ENCODE measurements around the gene F13A1. TPM values are rescaled to one million over a fixed set of nuclear protein-coding genes. Genes with fewer than 3 reads are reported as not detected.
A peak's percentile ranks its signal among the peaks of the same experiment; 100 is the strongest.

Gene F13A1
- total and polyA plus RNA-seq, 2 of the 8 experiments (the other 6 are each of a cell fraction or from before 2014, with no cell fraction given), result 0.57 to 1.5 TPM

DNA sequence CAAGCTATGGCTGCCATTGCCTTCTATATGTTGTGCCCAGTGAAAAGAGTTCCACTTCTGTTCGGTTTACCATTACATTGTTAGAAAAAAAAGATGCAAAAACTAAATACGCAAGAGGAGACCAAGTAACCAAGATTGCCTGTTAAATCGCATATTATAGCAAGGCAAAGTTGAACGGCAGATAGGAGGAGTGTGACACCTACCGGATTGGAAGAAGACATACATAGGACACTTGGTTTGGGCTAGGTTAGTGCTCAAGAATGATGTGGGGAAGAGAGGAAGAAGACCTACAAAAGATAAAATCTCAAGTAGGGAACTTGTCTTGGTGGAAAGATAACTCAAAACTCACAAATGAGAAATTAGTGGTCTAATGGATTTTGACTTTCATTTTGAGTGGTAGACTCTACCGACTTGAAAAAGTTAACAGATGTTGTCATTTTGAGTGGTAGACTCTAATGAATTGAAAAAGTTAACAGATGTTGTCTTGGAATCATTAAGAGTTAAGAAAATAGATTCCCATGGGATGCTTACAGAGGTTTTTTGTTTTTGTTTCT lies 95.5 kb downstream of the F13A1 start:
- Histone ChIP-seq H3K23ac (ENCODE audit: insufficient read length) (no peak overlapping the region), H3K14ac (ENCODE audit: insufficient read length) (no peak overlapping the region), H3K79me2 (ENCODE audit: control insufficient read depth in 1 of 2, insufficient read depth in 2 of 2, low read length in 2 of 2) (no peaks in the 10 kb centered on the region), H4K5ac (ENCODE audit: insufficient read length, low read depth, low read length) (no peak overlapping the region), H4K91ac (replicated peaks; ENCODE audit: insufficient read length, low read length) (no peak overlapping the region), H3K27me3 (replicated peaks in 1 of 4; ENCODE audit: control insufficient read depth in 3 of 4, extremely low read depth in 1 of 4, insufficient read depth in 3 of 4, low read length in 3 of 4) (no peaks in the 10 kb centered on the region), H2BK20ac (ENCODE audit: low read length) (no peak overlapping the region), H2BK120ac (replicated peaks; ENCODE audit: low read depth, low read length) (no peak overlapping the region), H3K18ac (ENCODE audit: extremely low read depth, low read length) (no peak overlapping the region), H4K8ac (ENCODE audit: extremely low read depth, insufficient read depth, low read length) (no peak overlapping the region), H2AK5ac (ENCODE audit: low read depth, low read length) (no peak overlapping the region), H3K9ac (replicated peaks in 1 of 4; ENCODE audit: extremely low read depth in 1 of 4, low read depth in 3 of 4, low read length in 3 of 4) (no peak overlapping the region), H3K36me3 (ENCODE audit: control insufficient read depth in 2 of 4, insufficient read depth in 4 of 4, low read length in 3 of 4) (no peaks in the 10 kb centered on the region), H2BK5ac (ENCODE audit: low read depth, low read length) (no peak overlapping the region), H3K56ac (replicated peaks; ENCODE audit: insufficient read length, low read depth, low read length) (no peak overlapping the region), H3K23me2 (ENCODE audit: low read depth, low read length) (no peaks in the 10 kb centered on the region; the same call in 1 of the 2 replicates), H3K9me3 (ENCODE audit: insufficient read depth in 2 of 2, low read depth in 1 of 2, low read length in 1 of 2) (no peaks in the 10 kb centered on the region), H4K20me1 (replicated peaks in 1 of 2; ENCODE audit: control insufficient read depth in 1 of 2, insufficient read depth in 2 of 2, low read length in 2 of 2) (no peaks in the 10 kb centered on the region), H2AFZ (ENCODE audit: low read length) (no peak overlapping the region), H2BK12ac (ENCODE audit: low read depth, low read length) (no peak overlapping the region), H2BK15ac (ENCODE audit: low read length) (no peak overlapping the region), H3K79me1 (ENCODE audit: low read depth, low read length) (no peaks in the 10 kb centered on the region), H3K27ac (ENCODE audit: low read depth, low read length) (no peak overlapping the region), H3K4me2 (ENCODE audit: insufficient read depth in 1 of 2, low read depth in 2 of 2, low read length in 2 of 2) (no peak overlapping the region), H3K4ac (replicated peaks; ENCODE audit: insufficient read length, low read depth, low read length) (no peak overlapping the region), H3K4me3 (ENCODE audit: extremely low read depth in 1 of 4, insufficient read depth in 2 of 4, low read depth in 3 of 4, low read length in 4 of 4) (no peak overlapping the region), H3K4me1 (replicated peaks in 1 of 4; ENCODE audit: control insufficient read depth in 3 of 4, insufficient read depth in 4 of 4, low read length in 3 of 4) (no peaks in the 10 kb centered on the region)
- WGBS, 2 experiments (ENCODE audit: extremely low coverage in 1 of 2, insufficient coverage in 1 of 2, insufficient read length in 1 of 2, insufficient replicate concordance in 2 of 2, low coverage in 1 of 2, low lambda C conversion rate in 2 of 2, missing lambda C conversion rate in 1 of 2), result 87% methylated on average over 6 of the region's 6 CpGs; no CpG with 5 or more reads in 1 of the 2 experiments
- DNase-seq (ENCODE audit: low read depth in 1 of 2, low spot score in 2 of 2) (no peak), FAIRE-seq (no peak)
- POLR2A ChIA-PET (ENCODE audit: partially characterized antibody), result no interaction called here
- CTCF ChIA-PET (ENCODE audit: partially characterized antibody), result interaction anchor here (0.8 kb wide), 1 partner anchor 96 kb away, joined by 4 read pairs; no protein-coding TSS in a partner anchor
- peak; percentile 1 to 26; a peak in 1 of 4 replicates for TF ChIP-seq RAD21 (IDR thresholded peaks at IDR 0.05 in 1 of 2, conservative IDR thresholded peaks at IDR 0.05 in 1 of 2; ENCODE audit: low read depth in 2 of 2, low read length in 2 of 2)

Measured in H1 (cell line).